Measurements from ENCODE around the gene HPN. TPM values are rescaled to one million over a fixed set of nuclear protein-coding genes. Genes with fewer than 3 reads are reported as not detected.

Gene HPN
- polyA plus RNA-seq, 2 donors, result 0.04 to 0.16 TPM

- Histone ChIP-seq H3K4me1 (ENCODE audit: control insufficient read depth in 2 of 2, insufficient read depth in 2 of 2, low read length in 1 of 2) (peaks cover 1 to 3% of the 10 kb centered on the region in 2 donors), H3K9me3 (ENCODE audit: control insufficient read depth in 2 of 2, insufficient read depth in 1 of 2, low read depth in 1 of 2, low read length in 1 of 2) (no peaks in the 10 kb centered on the region), H3K27me3 (ENCODE audit: control insufficient read depth in 1 of 2, insufficient read depth in 2 of 2, low read length in 2 of 2) (no peaks in the 10 kb centered on the region), H3K4me3 (ENCODE audit: low read depth in 1 of 2, low read length in 2 of 2) (no peak overlapping the region), H3K27ac (ENCODE audit: low read depth in 2 of 2, low read length in 1 of 2) (no peak overlapping the region), H3K36me3 (ENCODE audit: control insufficient read depth in 2 of 2, insufficient read depth in 2 of 2, low read length in 1 of 2) (no peaks in the 10 kb centered on the region)
These were observed 45.9 kb downstream of the HPN start for GRCh38 chr19:35087393-35087792.

DNA sequence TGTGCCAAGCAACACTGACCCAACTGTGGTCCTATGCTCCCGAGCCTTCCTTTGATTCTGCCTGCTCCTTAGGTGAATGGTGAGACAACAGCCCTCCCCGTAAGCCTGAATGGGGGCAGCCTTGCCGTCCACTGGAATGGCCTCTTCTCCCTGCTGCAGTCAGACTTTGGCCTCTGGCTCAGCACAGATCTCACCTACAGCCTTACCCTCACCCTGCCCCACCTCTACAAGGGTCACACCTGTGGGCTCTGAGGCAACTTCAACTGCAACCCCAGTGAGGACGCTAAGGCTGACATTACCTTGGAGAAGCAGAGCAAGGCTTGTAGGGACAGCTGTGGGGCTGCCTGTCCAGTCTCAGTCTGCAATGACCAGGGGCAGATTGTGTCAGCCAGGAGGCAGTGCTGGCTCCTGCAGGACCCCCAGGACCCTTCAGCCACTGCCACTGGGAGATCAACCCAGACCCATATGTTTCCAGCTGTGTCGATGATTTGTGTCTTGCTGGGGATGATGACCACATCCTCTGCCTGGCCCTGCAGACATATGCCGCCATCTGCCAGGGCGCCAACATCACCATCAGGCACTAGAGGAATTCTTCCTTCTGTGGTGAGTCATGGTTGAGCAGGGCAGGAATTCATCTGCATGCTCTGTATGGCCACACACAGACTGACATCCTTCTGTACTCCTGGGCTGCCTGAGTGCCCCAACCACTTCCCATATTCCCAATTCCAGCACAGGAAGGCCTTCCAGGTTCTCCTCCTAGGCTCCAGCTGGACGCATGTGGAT lies 46.8 kb downstream of the HPN start:
- H3K4me1 ChIP-seq (ENCODE audit: control insufficient read depth in 2 of 2, insufficient read depth in 2 of 2, low read length in 1 of 2), result peaks cover 2 to 3% of the 10 kb centered on the region in 2 donors
- H3K27ac ChIP-seq (ENCODE audit: low read depth in 2 of 2, low read length in 1 of 2), result no peak overlapping the region
- 72 to 76% methylated on average over 8 of the region's 8 CpGs for WGBS, 2 donors
- H3K9me3 ChIP-seq (ENCODE audit: control insufficient read depth in 2 of 2, insufficient read depth in 1 of 2, low read depth in 1 of 2, low read length in 1 of 2), result no peaks in the 10 kb centered on the region
- H3K27me3 ChIP-seq (ENCODE audit: control insufficient read depth in 1 of 2, insufficient read depth in 2 of 2, low read length in 2 of 2), result no peaks in the 10 kb centered on the region
- H3K4me3 ChIP-seq (ENCODE audit: low read depth in 1 of 2, low read length in 2 of 2), result no peak overlapping the region
- H3K36me3 ChIP-seq (ENCODE audit: control insufficient read depth in 2 of 2, insufficient read depth in 2 of 2, low read length in 1 of 2), result no peaks in the 10 kb centered on the region

GRCh38 chr19:35089554-35089953 lies 48.0 kb downstream of the HPN start:
- H3K4me3 ChIP-seq (ENCODE audit: low read depth in 1 of 2, low read length in 2 of 2), result no peak overlapping the region
- H3K9me3 ChIP-seq (ENCODE audit: control insufficient read depth in 2 of 2, insufficient read depth in 1 of 2, low read depth in 1 of 2, low read length in 1 of 2), result no peaks in the 10 kb centered on the region
- WGBS, 2 donors, result 82 to 85% methylated on average over 8 of the region's 8 CpGs
- H3K27me3 ChIP-seq (ENCODE audit: control insufficient read depth in 1 of 2, insufficient read depth in 2 of 2, low read length in 2 of 2), result no peaks in the 10 kb centered on the region
- H3K4me1 ChIP-seq (ENCODE audit: control insufficient read depth in 2 of 2, insufficient read depth in 2 of 2, low read length in 1 of 2), result peaks cover 3 to 7% of the 10 kb centered on the region in 2 donors
- H3K36me3 ChIP-seq (ENCODE audit: control insufficient read depth in 2 of 2, insufficient read depth in 2 of 2, low read length in 1 of 2), result no peaks in the 10 kb centered on the region
- H3K27ac ChIP-seq (ENCODE audit: low read depth in 2 of 2, low read length in 1 of 2), result no peak overlapping the region

DNA sequence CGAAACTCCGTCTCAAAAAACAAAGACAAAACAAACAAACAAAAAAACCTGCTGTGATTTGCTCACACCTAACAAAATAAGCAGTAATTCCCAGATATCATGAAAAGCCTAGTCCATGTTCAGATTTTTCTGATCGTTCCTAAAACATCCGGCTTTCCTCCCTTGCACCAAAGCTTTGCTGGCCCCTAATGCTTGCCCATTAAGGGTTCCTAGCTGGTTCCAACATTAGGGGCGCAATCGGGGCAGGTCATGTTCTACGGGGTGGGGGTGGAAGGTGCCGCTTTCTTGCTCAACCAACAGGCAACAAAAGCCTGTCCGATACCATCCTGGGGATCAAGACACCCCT lies 48.6 kb downstream of the HPN start:
- H3K27me3 ChIP-seq (ENCODE audit: control insufficient read depth in 1 of 2, insufficient read depth in 2 of 2, low read length in 2 of 2), result no peaks in the 10 kb centered on the region
- H3K9me3 ChIP-seq (ENCODE audit: control insufficient read depth in 2 of 2, insufficient read depth in 1 of 2, low read depth in 1 of 2, low read length in 1 of 2), result no peaks in the 10 kb centered on the region
- no peak overlapping the region for H3K4me3 ChIP-seq (ENCODE audit: low read depth in 1 of 2, low read length in 2 of 2)
- no peaks in the 10 kb centered on the region for H3K36me3 ChIP-seq (ENCODE audit: control insufficient read depth in 2 of 2, insufficient read depth in 2 of 2, low read length in 1 of 2)
- no peak overlapping the region for H3K27ac ChIP-seq (ENCODE audit: low read depth in 2 of 2, low read length in 1 of 2)
- WGBS, 2 donors, result 31 to 37% methylated on average over 9 of the region's 9 CpGs
- peaks cover 3 to 7% of the 10 kb centered on the region in 2 donors for H3K4me1 ChIP-seq (ENCODE audit: control insufficient read depth in 2 of 2, insufficient read depth in 2 of 2, low read length in 1 of 2)

DNA sequence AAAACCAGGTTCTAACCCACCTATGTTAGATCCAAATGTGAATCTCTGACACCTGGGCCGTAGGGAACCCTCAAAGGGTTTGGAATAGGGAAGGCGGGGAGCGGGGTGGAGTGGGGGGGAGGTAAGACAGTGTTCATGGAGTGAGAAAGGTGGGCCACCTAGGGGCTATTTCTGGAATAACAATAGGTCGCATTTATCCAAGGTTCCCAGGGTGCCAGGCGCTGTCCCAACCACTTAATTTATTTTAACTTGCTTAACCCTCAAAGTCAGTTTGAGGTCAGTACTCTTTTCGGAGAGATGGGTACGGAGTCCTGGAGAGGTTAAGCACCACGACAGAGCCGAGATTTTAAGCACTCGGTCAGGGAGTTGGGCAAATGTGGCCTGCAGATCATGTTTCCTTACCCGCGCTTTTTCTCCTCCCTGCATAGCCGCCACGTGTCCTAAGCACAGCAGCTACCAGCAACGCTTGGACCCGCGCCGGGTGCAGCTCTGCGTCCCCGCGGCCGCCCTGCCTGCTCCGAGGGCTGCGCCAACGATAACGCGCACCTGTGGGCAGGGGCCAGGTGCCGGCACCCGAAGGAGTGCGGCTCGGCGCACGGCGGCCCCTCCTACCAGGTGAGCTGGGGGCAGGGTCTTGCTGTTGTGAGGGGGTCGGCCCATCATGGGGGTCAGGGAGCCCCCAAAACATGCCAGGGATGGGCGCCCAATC lies 49.1 kb downstream of the HPN start:
- no peak overlapping the region for H3K27ac ChIP-seq (ENCODE audit: low read depth in 2 of 2, low read length in 1 of 2)
- H3K27me3 ChIP-seq (ENCODE audit: control insufficient read depth in 1 of 2, insufficient read depth in 2 of 2, low read length in 2 of 2), result no peaks in the 10 kb centered on the region
- whole genome bisulfite sequencing, 2 donors, result 7 to 9% methylated on average over 36 of the region's 36 CpGs
- H3K9me3 ChIP-seq (ENCODE audit: control insufficient read depth in 2 of 2, insufficient read depth in 1 of 2, low read depth in 1 of 2, low read length in 1 of 2), result no peaks in the 10 kb centered on the region
- H3K36me3 ChIP-seq (ENCODE audit: control insufficient read depth in 2 of 2, insufficient read depth in 2 of 2, low read length in 1 of 2), result no peaks in the 10 kb centered on the region
- peaks cover 3 to 7% of the 10 kb centered on the region in 2 donors for H3K4me1 ChIP-seq (ENCODE audit: control insufficient read depth in 2 of 2, insufficient read depth in 2 of 2, low read length in 1 of 2)
- no peak overlapping the region for H3K4me3 ChIP-seq (ENCODE audit: low read depth in 1 of 2, low read length in 2 of 2)

- Histone ChIP-seq H3K27me3 (ENCODE audit: control insufficient read depth in 1 of 2, insufficient read depth in 2 of 2, low read length in 2 of 2) (no peaks in the 10 kb centered on the region), H3K27ac (ENCODE audit: low read depth in 2 of 2, low read length in 1 of 2) (no peak overlapping the region), H3K9me3 (ENCODE audit: control insufficient read depth in 2 of 2, insufficient read depth in 1 of 2, low read depth in 1 of 2, low read length in 1 of 2) (no peaks in the 10 kb centered on the region), H3K4me3 (ENCODE audit: low read depth in 1 of 2, low read length in 2 of 2) (no peak overlapping the region), H3K36me3 (ENCODE audit: control insufficient read depth in 2 of 2, insufficient read depth in 2 of 2, low read length in 1 of 2) (no peaks in the 10 kb centered on the region), H3K4me1 (ENCODE audit: control insufficient read depth in 2 of 2, insufficient read depth in 2 of 2, low read length in 1 of 2) (peaks cover 3 to 17% of the 10 kb centered on the region in 2 donors)
- 84 to 85% methylated on average over 5 of the region's 5 CpGs for WGBS, 2 donors
These were observed 51.9 kb downstream of the HPN start for GRCh38 chr19:35093430-35093829.

GRCh38 chr19:35093941-35094647 lies 52.6 kb downstream of the HPN start:
- no peak overlapping the region for H3K4me3 ChIP-seq (ENCODE audit: low read depth in 1 of 2, low read length in 2 of 2)

DNA sequence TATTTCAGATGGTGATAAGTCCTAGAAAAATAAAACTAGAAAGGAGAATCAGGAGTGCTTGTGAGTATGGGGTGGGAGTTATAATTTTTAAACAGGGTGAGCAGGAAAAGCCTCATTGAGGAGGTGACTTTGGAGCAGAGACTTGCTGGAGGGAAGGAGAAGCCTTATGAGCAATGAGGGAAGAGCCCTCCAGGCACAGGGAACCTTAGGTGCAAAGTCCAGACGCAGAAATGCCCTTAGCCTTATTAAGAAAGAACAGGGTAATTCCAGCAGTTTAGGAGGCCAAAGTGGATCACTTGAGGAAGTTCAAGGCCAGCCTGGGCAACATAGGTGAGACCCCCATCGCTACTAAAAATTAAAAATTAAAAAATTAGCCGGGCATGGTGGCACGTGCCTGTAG lies 53.1 kb downstream of the HPN start:
- Histone ChIP-seq H3K4me3 (ENCODE audit: low read depth in 1 of 2, low read length in 2 of 2) (no peak overlapping the region), H3K9me3 (ENCODE audit: control insufficient read depth in 2 of 2, insufficient read depth in 1 of 2, low read depth in 1 of 2, low read length in 1 of 2) (no peaks in the 10 kb centered on the region), H3K4me1 (ENCODE audit: control insufficient read depth in 2 of 2, insufficient read depth in 2 of 2, low read length in 1 of 2) (peaks cover 6 to 23% of the 10 kb centered on the region in 2 donors), H3K27ac (ENCODE audit: low read depth in 2 of 2, low read length in 1 of 2) (no peak overlapping the region), H3K36me3 (ENCODE audit: control insufficient read depth in 2 of 2, insufficient read depth in 2 of 2, low read length in 1 of 2) (no peaks in the 10 kb centered on the region), H3K27me3 (ENCODE audit: control insufficient read depth in 1 of 2, insufficient read depth in 2 of 2, low read length in 2 of 2) (no peaks in the 10 kb centered on the region)
- 83 to 86% methylated on average over 4 of the region's 4 CpGs for WGBS, 2 donors

More at GRCh38 chr19:35093941-35094647, 52.6 kb downstream of the HPN start:
- no peaks in the 10 kb centered on the region for H3K27me3 ChIP-seq (ENCODE audit: control insufficient read depth in 1 of 2, insufficient read depth in 2 of 2, low read length in 2 of 2)
- WGBS, 2 donors, result 83 to 85% methylated on average over 11 of the region's 11 CpGs
- H3K4me1 ChIP-seq (ENCODE audit: control insufficient read depth in 2 of 2, insufficient read depth in 2 of 2, low read length in 1 of 2), result peaks cover 6 to 23% of the 10 kb centered on the region in 2 donors
- H3K9me3 ChIP-seq (ENCODE audit: control insufficient read depth in 2 of 2, insufficient read depth in 1 of 2, low read depth in 1 of 2, low read length in 1 of 2), result no peaks in the 10 kb centered on the region
- H3K36me3 ChIP-seq (ENCODE audit: control insufficient read depth in 2 of 2, insufficient read depth in 2 of 2, low read length in 1 of 2), result no peaks in the 10 kb centered on the region
- no peak overlapping the region for H3K27ac ChIP-seq (ENCODE audit: low read depth in 2 of 2, low read length in 1 of 2)

- 45 to 62% methylated on average over 8 of the region's 8 CpGs for WGBS, 2 donors
- Histone ChIP-seq H3K4me3 (ENCODE audit: low read depth in 1 of 2, low read length in 2 of 2) (no peak overlapping the region), H3K36me3 (ENCODE audit: control insufficient read depth in 2 of 2, insufficient read depth in 2 of 2, low read length in 1 of 2) (no peaks in the 10 kb centered on the region), H3K4me1 (ENCODE audit: control insufficient read depth in 2 of 2, insufficient read depth in 2 of 2, low read length in 1 of 2) (peaks cover 4 to 23% of the 10 kb centered on the region in 2 donors), H3K27me3 (ENCODE audit: control insufficient read depth in 1 of 2, insufficient read depth in 2 of 2, low read length in 2 of 2) (no peaks in the 10 kb centered on the region), H3K27ac (ENCODE audit: low read depth in 2 of 2, low read length in 1 of 2) (peak overlapping the region; percentile 69 to 70), H3K9me3 (ENCODE audit: control insufficient read depth in 2 of 2, insufficient read depth in 1 of 2, low read depth in 1 of 2, low read length in 1 of 2) (no peaks in the 10 kb centered on the region)
These were observed 54.3 kb downstream of the HPN start for GRCh38 chr19:35095667-35096368.

All from esophagus (tissue), 2 donors.